Amygdala (tissue), 56 donors: ENCODE data around the gene ADGRA3.
A peak's percentile ranks its signal among the peaks of the same experiment; 100 is the strongest.

Source experiments
- DNase-seq, 56 donors: peaks; one replicate each; lab custom pipeline; 2025; lab: John Stamatoyannopoulos, UW

The ADGRA3 gene

GRCh38 chr4:22456291-22456690 lies 59.6 kb downstream of the ADGRA3 start:
- DNase-seq, result no peak

- no peak for DNase-seq
Observed at GRCh38 chr4:22454955-22455354, 60.9 kb downstream of the ADGRA3 start.

- DNase-seq, result no peak
Observed at GRCh38 chr4:22454216-22454838, 61.5 kb downstream of the ADGRA3 start.

DNA sequence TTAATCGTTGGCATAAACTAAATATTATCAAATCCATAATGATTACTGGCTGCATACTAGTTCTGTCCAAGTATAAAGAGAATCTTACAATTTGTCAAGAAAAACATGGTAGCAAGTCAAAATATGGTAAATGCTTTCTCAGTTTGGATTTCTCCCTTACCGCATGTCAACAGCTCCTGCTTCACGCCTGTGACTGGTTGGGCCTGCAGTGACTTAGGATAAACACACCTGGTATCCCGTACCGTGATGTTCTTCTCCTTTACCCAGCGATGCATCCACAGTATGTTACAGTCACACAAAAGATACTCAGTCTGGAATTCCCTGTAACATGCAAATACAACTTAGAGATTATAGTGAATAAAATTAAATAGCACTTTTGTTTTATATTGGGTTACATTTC lies 71.1 kb downstream of the ADGRA3 start:
- DNase-seq, result no peak

DNA sequence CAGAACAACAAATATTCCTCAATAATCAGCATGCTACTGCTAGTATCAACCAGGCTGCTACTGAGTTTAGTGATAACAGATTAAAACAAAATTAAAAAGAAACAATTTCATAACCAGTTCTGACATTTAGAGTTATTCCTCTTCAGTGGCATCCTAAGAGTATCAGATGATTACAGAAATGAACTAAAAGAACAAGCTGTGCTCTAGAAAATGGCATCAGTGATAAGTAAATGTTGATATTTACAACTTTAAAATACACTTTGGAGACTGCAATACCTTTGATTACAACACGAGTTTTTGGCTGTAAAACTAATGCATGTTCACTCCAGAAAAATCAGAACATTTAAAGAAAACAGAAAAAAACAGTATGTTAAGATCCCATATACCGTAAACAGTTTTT lies 72.9 kb downstream of the ADGRA3 start:
- no peak for DNase-seq

GRCh38 chr4:22440999-22441398 lies 74.9 kb downstream of the ADGRA3 start:
- DNase-seq, result no peak

DNA sequence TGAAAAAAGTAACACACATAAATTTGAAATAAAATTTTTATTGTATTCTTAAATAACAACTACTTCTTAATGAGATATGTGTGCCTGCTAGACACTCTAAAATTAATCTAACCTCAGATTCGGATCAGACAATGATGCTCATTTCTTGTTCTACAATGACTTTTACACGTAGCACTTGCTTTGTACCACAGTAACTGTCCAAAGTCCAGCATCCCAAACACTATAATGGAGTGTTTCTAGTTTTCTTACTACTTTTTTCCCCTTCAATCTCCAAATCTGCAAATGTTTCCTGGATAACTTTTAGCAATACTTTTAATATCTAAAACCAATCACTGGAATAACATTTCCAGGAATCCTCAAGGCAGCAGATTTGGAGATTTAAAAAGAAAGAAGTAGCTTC lies 75.9 kb downstream of the ADGRA3 start:
- no peak for DNase-seq

- DNase-seq, result no peak
Observed at GRCh38 chr4:22435652-22436051, 80.2 kb downstream of the ADGRA3 start.

DNA sequence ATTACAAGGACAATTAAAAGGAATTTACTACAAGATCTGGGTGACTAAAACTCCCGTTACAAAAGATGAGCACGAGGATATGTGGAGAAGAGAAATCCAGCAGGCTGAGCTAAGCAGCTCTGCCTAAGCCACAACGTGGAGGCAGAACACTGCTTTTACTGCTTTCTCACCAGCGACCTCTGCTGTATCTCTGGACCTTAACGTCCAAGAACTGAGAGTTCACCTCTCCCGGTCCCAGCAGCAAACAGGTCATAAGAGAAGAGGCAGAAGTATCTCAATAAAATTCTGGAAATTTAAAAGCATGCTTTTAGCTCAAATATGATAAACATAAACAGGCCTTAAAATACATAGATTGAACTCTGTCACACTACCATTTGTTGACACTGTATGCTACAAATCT lies 81.0 kb downstream of the ADGRA3 start:
- peak in 4 of 56 donors; percentile 1 to 12 (median 3) for DNase-seq

- DNase-seq, result no peak
Observed at GRCh38 chr4:22430626-22431025, 85.2 kb downstream of the ADGRA3 start.

- DNase-seq, result no peak
Observed at GRCh38 chr4:22428441-22428840, 87.4 kb downstream of the ADGRA3 start.

- no peak for DNase-seq
Observed at GRCh38 chr4:22427675-22428074, 88.2 kb downstream of the ADGRA3 start.

- DNase-seq, result no peak
Observed at GRCh38 chr4:22420291-22420690, 95.6 kb downstream of the ADGRA3 start.

- DNase-seq, result no peak
Observed at GRCh38 chr4:22417408-22417807, 98.5 kb downstream of the ADGRA3 start.

DNA sequence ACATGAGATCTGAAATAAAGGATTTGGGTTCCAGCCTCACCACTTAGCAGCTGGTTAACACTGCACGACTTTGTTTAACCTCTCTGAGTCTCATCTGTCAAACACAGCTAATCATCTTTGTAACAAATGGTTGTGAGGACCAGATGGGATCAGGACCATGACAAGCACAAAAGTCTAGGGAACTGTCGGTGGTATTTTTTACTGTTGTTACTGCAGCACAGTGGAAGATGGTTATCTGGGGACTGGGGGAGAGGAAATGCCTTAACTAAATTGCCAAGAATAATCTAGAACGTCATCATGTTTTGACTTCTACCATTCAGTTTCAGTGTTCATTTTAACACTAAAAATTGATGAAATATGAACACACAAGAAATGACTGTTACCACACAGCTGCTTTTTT lies 99.5 kb downstream of the ADGRA3 start:
- DNase-seq, result no peak

DNA sequence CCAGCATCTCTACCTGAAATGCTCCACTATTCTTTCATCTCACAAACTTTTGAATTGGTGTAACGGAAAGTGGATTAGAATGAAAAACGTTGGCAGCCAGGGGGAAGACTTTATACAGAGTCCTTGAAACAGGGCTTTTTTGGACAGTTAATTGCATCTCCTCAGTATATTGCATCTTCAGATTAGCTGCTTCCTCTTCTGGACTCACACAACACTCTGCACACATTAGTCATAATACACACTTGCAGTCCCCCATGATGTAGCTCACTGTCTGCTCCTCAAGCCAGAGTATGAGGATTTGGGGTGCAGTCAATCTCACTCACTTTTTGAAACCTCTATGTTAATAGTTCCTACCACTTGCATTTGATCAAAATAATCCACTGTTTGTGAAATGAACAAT lies 101.0 kb downstream of the ADGRA3 start:
- no peak for DNase-seq

DNA sequence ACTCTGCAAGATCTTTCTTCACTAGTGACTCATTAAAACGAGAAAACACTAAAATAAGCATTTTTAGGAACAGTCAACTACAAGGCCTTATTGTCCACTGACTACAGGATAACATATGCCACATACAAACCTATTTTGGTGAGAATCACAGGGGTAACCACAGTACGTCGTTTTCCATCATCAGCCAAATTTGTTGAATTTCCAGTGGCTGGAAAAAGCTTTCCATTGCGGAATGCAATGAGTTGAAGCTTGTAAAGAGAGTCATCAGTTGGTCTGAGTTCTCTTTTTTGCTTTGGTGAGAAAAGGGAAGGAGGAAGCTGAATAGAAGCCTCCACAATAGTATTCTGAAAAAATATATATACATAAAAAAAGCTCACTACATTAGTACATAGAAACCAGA lies 102.4 kb downstream of the ADGRA3 start:
- DNase-seq, result no peak

DNA sequence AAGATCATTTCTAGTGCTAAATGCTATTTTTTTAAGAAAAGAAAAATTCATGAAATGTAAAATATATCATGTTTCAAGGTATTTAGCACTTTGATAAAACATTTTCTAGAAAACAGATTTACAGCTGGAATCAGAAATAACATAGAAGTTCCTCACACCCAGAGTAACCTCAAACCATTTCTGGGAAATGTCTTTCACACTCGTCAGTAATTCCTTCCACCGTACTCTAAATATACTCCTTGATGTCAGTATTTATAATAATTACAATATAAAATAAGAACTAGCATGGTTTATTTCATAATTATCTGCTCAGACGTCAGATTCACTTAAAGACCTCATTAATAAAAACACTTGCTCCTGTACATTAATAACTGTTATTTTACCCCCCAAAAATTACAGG lies 103.9 kb downstream of the ADGRA3 start:
- DNase-seq, result no peak

- DNase-seq, result no peak
Observed at GRCh38 chr4:22410645-22411247, 105.1 kb downstream of the ADGRA3 start.

DNA sequence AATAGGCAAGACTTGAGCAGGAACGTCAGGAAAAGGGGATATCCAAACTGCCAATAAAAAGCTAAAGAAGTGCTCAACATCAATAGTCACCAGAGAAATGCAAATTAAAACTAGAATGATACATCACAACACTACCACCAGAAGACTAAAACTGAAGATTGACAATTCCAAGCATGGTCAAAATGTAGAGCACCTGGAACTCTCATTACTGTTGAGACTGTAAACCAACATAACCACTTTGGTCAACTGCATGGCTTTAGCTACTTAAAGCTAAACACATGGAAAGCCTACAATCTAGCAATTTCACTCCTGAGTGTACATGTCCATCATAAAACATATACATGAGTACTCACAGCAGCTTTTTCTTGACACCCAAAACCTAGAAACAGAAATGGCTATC lies 107.4 kb downstream of the ADGRA3 start:
- no peak for DNase-seq

- no peak for DNase-seq
Observed at GRCh38 chr4:22407361-22407760, 108.5 kb downstream of the ADGRA3 start.

DNA sequence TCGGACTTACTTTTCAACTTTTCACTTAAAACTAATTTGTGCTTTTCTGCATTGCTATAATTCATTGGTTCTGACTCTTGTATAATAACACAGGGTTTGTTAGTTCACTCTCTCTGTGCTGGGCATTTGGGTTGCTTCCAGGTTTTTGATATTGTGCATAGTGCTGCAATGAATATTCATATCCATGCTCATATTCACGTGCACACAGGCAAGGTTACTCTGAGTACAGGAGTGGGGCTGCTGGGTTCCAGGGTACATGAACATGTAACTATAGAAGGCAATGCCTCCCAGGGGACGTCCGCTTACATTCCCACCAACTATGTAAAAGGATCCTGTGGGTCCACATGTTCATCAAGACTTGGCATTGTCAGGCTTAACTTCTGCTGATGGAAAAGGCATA lies 117.2 kb downstream of the ADGRA3 start:
- DNase-seq, result no peak

- no peak for DNase-seq
Observed at GRCh38 chr4:22391551-22391950, 124.3 kb downstream of the ADGRA3 start.
